HG02970 (cell line): ENCODE data around the gene MPHOSPH8.
"Not testable (repeated sequence)": the region's sequence is repeated elsewhere in the genome, so short reads cannot be mapped to it uniquely, and the experiment has no call there.

Experiments
- ATAC-seq: cut with Tn5 transposase; IDR thresholded peaks from one replicate; pipeline ENCODE4 v1.9.1; 2021; ENCODE audit warnings: mild to moderate bottlenecking, moderate library complexity, moderate number of reproducible peaks; ENCODE audit not compliant: unreplicated experiment, low FRiP score

The MPHOSPH8 gene

DNA sequence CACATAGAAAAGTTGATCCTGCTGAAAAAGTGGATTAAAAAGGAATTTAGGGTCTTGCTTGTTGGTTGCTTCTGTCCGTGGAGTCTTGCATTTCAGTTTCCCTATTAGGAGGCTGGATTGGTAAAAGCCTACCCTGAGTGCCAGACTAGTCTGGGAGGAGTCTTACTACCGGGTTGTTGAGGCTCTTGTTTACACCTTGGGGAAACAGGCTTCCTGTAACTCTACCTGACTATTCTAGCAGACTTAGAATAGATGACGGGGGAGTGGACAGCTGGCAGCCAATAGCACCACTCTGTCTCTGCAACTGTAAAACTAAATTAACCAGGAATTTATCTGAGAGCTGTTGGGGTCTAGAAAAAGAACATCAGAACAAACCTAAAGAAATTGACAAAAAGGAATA, 11.3 kb upstream of the MPHOSPH8 start:
- no peak for ATAC-seq

DNA sequence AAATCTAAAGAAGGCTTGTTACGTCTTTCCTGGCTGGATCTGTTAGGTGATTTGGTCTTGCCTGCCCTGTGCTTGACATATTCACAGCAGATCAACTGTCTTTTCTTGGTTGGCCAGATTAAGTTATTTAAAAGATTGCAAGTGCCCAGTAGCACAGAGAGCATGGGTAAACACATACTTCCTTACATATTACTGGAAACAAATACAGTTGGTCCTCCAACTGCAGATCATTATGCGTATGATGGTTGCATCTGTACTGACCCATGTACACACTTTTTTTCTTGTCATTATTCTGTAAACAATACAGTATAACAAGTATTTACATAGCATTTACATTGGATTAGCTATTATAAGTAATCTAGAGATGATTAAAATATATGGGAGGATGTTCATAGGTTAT, 9.2 kb upstream of the MPHOSPH8 start:
- ATAC-seq = no peak

DNA sequence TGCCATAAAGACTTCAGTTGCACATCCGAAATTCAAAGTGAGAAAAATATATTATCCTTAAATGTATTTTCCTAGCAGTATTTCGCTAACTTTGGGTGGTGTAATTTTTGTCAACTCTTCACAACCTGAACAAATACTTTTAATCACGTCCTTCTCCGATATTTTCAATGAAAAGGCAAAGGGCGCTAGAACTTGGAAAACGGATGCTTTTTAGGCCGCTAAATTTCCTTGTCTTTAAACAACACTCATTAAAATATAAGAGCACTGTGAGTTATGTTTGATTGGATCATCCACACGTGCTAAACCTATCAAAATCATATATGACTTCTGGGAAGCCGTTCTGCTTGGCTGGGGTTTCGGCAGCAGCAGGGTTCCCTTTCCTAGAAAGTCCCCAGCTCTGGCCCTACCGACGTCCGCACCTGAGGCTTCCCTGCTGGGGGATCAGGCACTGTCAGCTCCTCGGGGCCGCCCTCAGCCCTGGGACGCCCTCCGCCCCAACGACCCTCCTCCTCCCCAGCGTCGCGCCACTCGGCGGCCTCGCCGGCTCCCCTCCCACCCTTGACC, 462 bp upstream of the MPHOSPH8 start:
- no peak for ATAC-seq

DNA sequence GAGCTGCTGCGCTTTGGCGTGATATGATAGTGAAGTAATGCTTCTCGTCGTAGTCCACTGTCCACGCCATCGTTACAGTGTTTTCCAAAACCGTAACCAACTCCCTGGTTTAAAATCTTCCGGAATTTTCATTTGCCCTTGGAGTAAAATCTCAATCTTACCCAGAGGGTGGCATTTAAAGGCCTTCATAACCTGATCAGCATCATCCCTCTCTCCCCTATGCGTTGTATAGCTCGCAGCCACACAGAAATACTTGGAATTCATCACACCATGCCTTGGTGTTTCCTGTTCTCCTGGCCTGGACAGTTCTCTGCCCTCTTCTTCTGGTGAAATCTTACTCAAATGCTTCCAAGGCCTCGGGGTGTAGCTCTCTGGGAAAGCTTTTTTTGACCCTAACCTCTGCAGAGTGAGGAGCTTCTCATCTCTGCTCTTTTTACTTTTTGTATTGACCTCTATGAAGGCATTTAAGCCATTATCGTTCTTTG, 839 bp downstream of the MPHOSPH8 start:
- no peak for ATAC-seq

DNA sequence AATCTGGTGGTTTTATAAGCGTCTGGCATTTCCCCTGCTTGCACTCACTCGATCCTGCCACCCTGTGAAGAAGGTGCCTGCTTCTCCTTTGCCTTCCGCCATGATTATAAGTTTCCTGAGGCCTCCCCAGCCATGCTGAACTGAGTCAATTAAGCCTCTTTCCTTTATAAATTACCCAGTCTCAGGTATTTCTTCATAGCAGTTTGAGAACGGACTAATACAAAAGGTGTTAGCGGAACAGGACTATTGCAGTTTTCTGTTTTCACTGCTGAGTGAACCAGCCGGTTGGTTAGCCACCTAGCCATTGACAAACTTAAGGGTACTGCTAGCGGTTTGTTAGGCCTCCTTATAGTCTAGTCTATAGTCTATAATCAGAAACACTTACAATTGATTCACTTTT, 2.5 kb downstream of the MPHOSPH8 start:
- ATAC-seq = not testable (repeated sequence)

DNA sequence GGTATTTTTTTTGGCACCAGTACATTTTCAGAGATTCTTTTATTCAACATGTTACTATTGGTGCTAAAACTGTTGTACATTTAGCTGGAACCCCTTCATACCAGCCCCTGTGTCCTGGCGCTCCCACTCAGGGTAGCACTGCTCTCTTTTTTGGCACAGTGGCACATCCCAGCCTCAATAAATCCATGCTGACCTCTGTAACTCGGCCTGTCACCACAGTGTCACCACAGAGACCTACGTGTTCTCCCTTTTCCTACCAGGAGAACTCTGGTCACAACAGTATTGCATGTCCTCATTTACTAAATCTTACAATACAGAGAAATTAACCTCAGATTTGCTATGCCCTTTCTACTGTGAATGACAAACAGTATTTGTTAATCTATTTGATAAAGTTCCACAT, 10.2 kb downstream of the MPHOSPH8 start:
- ATAC-seq = no peak

DNA sequence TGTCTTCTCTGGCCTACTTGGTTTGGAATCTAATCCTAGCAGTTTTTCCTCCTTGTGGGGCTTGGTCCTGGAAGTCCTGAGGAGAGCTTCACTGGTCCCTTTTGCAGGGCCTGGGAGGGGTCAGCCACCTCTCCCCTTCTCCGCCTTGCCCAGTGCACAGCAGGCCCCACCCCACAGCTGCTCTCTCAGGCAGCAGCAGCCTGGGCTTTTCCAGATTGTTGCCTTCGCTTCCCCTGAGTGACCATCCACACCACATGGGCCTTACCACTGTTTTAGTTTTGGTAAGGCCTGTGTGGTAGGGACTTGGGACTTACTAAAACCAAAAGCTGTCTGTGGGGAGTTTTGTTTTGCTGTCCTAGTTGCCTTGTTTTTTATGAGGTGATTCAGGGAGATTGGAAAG, 11.5 kb downstream of the MPHOSPH8 start:
- ATAC-seq = no peak

DNA sequence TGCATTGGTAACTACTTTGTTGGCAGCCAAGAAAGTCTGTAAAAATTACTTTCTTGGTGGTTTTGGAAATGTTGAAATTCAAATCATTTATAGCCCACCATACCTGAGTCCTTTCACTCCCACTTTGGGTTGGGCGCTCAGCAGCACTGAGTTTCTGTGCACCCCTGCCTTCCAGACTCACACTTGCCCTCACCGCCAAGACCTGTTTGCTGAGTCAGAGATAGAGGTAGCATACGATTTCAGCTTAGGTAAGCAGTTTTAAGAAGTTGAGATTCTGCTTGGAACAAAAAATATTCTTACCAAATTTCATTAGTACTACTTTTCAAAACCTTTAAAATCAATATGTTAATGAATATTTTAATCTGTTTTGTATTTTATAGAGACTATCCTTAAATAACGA, 12.6 kb downstream of the MPHOSPH8 start:
- ATAC-seq = no peak

DNA sequence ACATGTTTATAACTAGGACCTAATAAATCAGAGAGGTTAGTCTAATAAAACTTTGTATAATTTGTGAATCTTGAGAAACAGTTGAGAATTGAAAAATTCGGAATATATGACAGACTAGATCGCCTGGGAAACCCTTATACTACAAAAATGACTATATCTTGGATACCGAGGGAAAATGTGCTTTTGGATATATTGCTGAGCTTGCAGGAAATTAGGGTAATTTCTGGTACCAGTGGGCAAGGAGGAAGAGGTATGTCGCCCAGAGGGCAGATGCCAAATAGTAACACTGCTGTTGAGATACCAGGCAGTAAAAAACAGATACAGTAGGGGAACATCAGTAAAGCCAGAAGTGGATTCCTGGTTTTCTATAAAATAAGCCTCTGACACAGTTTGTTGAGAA, 17.3 kb downstream of the MPHOSPH8 start:
- no peak for ATAC-seq

DNA sequence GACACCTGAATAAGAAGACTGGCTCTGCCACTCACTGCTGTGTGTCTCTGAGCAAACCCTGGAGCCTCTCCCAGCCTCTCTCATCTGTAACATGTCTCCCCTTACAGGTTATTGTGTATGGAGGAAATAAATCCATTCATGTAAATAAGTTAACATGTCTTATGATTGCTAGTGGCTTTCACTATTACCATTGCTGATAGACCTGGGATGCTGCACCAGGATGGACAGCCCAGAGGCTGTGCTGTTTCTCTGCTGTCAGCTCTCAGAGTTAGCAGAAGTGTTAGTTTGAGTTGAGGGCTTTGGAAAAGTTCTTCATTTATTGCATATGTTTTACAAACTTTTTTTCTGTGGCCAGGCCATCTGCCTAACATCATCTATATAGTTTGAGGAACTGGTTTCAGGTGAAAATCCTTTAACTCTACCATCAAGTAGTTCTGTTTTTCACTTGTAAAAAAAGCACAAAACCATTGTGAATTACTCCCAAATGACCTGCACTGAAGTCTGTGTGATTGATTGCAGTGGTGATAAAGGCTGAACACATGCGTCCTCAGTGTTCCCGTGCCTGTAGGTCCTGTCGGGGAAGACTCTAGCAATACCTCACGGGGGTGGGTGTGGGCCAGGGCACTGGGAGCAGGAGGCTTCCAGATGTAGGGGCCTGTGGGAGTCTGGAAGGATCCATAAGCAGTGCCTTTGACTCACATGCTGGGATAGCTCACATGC, 24.6 kb downstream of the MPHOSPH8 start:
- ATAC-seq = no peak

DNA sequence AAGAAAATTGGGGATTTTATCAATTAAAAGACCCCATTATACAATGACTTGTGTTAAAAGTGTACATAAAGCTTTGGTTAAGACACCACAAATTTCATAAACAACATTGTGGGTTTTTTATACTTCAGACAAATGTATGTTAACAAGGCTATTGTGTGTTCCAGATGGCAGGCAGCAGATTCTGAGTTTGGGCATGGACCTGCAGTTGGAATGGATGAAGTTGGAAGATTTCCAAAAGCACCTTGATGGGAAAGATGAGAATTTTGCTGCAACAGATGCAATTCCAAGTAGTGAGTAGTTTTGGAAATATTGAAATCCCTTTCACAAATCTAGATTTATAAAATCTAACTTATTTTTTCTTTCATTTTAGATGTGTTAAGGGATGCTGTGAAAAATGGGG, 25.4 kb downstream of the MPHOSPH8 start:
- no peak for ATAC-seq

DNA sequence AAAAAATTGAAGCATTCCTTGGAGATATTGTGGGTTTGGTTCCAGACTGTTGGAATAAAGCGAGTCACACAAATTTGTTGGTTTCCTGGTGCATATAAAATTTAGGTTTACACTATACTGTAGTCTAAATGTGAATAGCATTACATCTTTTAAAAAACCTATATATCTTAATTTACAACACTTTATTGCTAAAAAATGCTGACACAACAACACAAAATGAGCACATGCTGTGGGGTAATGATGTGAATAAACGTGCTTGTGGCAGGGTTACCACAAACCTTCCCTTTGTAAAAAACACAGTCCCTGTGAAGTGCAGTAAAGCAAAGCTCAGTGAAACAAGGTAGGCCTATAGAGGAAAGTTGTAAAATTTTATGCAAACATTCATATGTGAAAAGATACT, 27.7 kb downstream of the MPHOSPH8 start:
- ATAC-seq = no peak

DNA sequence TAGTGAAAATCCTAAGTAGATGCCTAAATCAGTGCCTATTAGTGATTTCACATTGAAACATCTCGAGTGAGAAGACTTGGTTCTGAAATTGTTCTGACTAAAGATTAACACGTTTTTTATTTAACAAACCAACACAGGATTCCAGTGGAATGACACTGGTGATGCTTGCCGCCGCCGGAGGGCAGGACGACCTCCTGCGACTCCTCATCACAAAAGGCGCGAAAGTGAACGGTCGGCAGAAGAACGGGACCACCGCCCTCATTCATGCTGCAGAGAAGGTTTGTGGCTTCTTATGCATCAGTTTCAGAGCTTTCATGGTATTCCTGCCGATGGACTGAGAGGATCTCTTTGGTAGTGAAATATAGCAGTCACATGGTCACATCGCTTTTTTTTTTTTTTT, 28.1 kb downstream of the MPHOSPH8 start:
- ATAC-seq = no peak

DNA sequence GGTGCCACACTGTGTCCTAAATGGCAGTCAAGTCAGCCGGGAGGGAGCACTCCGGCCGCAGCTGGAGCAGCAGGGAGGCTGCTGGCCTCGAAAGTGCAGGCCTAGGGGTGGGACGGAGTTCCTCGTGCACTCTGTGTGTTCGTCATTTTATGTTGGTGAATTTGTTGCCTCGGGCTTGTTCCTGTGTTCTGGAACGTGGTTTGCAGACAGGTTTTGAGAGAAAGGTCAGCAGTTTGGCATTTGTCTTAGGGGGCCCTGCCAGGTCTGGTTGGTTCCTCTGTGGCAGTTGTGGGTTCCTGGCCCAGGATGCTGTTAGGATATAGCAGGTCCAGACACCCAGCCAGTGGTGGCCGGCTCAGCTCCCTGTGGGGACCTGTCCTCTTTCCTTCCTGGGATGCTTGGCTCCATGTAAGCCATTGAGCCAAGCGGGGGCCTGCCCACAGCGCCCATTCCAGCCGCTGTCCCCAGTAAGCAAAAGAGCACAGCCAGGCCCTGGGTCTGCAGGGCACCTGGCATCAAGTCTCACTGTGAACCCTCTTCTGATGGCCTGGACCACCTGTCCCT, 30.0 kb downstream of the MPHOSPH8 start:
- ATAC-seq = no peak

DNA sequence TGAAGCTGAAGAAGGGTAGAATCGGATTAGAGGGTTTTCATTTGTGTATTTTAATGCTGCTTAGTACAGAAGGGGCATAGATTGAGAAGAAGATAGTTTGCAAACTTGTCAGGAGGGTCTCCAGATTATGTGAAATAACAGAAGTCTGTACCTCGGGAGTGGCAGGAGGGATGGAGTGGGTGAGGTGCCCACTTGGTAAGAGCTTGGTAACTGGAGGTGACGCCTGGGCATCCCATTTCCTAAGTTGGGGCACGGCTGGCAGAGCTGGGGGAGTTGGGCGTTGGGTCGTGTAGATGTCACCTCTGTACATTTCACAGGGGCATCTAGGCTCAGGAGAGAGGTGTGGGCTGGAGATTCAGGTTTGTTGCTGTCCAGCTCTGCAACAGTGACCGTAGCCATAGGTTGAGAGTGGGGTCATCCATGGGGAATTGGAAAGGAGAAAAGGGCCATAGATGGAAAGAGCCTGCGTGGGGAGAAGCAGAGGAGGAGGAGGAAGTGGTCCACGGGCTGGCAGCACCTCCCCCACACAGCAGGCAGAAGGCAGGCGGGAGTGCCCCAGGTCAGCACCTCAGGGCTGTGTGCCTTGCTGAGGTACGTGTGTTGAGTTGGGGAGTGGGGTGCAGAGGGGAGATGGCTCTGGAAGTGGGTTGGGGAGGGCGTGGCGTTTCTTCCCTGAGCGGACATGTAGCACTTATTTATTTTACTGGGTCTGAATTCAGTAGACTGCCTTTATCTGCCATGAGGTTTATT, 31.2 kb downstream of the MPHOSPH8 start:
- ATAC-seq = no peak

DNA sequence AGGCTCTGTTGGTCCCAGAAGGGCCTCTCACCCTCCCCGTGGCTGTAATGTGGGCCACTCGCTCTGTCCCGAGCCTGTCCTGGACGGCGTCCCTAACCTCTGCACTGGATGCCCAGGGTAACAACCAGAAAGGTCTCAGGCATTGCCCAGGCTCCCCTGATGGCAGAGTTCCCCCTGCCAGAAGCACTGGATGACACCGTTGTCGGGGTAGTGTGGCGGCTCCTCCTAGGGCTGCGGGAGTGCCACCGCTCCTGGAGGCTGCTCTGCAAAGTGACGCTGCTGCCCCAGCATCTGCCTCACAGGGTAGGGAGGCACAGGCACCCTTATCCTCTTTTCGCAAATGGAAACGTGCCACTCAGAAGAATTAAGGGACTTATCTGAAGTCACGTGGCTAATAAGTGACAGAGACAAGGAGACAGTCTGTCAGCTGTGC, 32.0 kb downstream of the MPHOSPH8 start:
- no peak for ATAC-seq

DNA sequence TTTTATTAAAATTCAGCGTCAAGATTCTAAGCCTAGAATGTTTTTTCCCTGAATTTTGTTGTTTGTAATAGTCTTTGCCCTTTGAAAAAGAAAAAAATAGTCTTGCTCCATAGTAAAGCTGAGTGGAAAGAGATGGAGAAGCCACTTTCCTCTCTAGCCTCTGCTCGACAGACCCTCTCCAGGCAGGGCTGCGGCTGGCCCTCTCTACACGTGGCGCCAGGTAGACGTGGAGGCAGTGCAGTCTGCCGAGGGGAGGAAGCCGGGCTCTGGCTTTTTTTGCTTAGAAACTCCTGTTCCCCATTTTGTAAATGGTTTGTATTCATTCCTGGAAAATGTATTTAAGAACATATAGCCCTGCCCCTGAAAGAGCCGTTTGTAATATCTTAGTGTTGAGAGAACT, 35.3 kb downstream of the MPHOSPH8 start:
- ATAC-seq = no peak

DNA sequence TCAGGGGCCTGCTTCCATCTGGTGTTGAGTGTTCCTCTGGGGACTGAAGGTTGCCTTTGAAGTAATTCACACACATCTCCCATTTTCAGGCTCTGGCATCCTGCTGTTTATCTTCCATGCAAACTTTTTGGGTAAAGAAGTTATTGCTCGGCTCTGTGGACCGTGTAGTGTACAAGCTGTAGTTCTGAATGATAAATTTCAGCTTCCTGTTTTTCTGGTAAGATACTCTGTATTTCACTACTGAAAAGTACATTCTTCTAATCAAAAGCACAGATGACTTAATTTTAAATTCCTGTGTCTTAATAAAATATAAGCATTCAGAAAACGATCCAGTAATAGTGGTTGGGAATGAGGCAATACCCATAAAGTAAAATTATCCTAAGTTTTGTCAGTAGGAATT, 36.7 kb downstream of the MPHOSPH8 start:
- ATAC-seq = no peak

DNA sequence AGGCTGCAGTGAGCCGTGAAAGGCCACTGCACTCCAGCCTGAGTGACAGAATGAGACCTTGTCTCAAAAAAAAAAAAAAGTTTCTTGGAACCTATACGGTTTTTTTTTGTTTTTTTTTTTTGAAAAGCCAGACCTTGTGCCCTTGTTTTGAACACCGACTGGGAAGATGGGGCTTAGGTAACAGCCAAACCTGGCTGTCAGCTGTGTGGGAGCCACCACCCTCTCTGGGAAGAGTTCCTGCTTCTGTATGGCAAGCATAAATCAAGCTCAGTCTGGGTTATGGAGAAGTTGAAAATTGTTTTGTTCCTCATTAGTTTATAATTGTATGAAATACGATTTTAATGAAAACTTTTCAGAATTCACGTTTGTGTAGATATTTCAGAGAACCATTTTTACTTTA, 39.5 kb downstream of the MPHOSPH8 start:
- no peak for ATAC-seq

DNA sequence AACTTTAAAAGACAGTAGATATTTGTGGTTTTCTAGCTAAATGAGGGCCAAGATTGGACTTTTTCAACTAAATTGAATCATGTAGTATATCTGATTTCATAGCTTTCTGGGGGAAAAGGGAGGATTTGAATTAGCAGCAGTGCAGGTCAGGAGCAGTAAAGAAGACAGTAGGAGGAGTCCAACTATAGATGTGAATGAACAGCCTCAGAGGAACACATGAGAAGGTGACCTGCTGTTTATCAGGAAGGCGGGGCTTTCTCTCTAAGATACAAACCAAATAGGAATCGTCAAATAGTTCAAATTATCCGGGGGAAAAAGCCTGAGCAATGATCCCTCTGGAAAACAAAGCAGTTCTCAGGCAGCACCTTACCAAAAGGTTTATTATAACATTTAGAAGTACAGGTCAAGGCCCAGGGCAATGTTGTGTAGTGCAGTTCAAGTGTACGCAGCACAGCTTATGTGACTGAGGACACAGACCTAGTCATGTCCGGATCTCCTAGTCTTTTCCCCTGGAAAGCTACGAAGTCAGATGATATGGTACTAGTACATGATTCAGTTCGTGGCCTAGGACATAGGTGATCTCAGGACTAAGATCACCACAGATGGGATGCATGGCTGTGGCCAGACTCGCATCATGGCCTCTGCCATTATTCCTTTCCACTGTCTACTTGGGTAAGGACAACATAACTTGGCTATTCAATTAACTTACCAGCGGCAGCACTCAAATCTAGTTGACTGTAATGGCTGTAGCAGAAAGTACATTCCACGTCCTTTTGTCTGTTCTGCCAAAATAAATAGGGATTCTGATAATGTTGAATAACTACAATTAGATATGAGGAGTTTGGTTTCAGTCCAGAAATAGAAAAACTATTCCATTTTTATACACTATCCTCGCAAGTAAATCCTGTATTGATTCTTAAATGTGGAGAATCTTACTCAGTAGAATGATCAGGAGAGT, 40.3 kb downstream of the MPHOSPH8 start:
- no peak for ATAC-seq
